C4-2B (cell line): ENCODE results near the gene CCDC112.

Experiments
- ZFX ChIP-seq: fragments of 450-650 bp; IDR thresholded peaks from 2 replicates; pipeline ENCODE4 v1.6.1; 2017
- TF ChIP-seq, protein P1 (sequence below): fragments of 450-650 bp; conservative IDR thresholded peaks from 2 replicates; pipeline ENCODE4 v1.5.1; 2017; ENCODE audit warnings: mild to moderate bottlenecking

GRCh38 chr5:115272297-115272958, 24.0 kb downstream of the CCDC112 start:
- TF ChIP-seq, protein P1, sequence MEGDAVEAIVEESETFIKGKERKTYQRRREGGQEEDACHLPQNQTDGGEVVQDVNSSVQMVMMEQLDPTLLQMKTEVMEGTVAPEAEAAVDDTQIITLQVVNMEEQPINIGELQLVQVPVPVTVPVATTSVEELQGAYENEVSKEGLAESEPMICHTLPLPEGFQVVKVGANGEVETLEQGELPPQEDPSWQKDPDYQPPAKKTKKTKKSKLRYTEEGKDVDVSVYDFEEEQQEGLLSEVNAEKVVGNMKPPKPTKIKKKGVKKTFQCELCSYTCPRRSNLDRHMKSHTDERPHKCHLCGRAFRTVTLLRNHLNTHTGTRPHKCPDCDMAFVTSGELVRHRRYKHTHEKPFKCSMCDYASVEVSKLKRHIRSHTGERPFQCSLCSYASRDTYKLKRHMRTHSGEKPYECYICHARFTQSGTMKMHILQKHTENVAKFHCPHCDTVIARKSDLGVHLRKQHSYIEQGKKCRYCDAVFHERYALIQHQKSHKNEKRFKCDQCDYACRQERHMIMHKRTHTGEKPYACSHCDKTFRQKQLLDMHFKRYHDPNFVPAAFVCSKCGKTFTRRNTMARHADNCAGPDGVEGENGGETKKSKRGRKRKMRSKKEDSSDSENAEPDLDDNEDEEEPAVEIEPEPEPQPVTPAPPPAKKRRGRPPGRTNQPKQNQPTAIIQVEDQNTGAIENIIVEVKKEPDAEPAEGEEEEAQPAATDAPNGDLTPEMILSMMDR, result no peak
- TF ChIP-seq ZFX, result no peak
